Measurements from ENCODE around the gene YWHAG. TPM values are rescaled to one million over a fixed set of nuclear protein-coding genes. Genes with fewer than 3 reads are reported as not detected.

Gene YWHAG
- total and polyA plus RNA-seq, 2 of the 13 experiments (the other 11 are each of a cell fraction or from before 2014, with no cell fraction given), result 36.9 to 67.5 TPM

GRCh38 chr7:76383089-76383944 lies 24.5 kb upstream of the YWHAG start (continued):
- TF ChIP-seq ARID5B (CRISPR knock-in tag; IDR thresholded peaks at IDR 0.05), result no peak
- no peak for TF ChIP-seq PAX8 (CRISPR knock-in tag; IDR thresholded peaks at IDR 0.05; ENCODE audit: borderline replicate concordance)
- no peak for TF ChIP-seq ZNF652 (CRISPR knock-in tag; IDR thresholded peaks at IDR 0.05; ENCODE audit: borderline replicate concordance, low read depth)
- peak; percentile 42; the same call in 1 of the 2 replicates for TF ChIP-seq ZNF770 (CRISPR knock-in tag; IDR thresholded peaks at IDR 0.05)
- no peak for TF ChIP-seq PBX2 (CRISPR knock-in tag; IDR thresholded peaks at IDR 0.05)
- peak; percentile 25; the same call in 1 of the 2 replicates for TF ChIP-seq ZNF121 (CRISPR knock-in tag; IDR thresholded peaks at IDR 0.05)
- TF ChIP-seq HNF1A (IDR thresholded peaks at IDR 0.05; ENCODE audit: low read depth), result no peak
- TF ChIP-seq HNF1A (CRISPR knock-in tag; IDR thresholded peaks at IDR 0.05; ENCODE audit: borderline replicate concordance), result no peak
- TF ChIP-seq PHF5A (CRISPR knock-in tag; IDR thresholded peaks at IDR 0.05; ENCODE audit: low read depth, unreplicated experiment), result no peak
- TF ChIP-seq NFYC (CRISPR knock-in tag; IDR thresholded peaks at IDR 0.05), result peak; percentile 80
- no peak for TF ChIP-seq ZSCAN29 (CRISPR knock-in tag; conservative IDR thresholded peaks at IDR 0.05)
- TF ChIP-seq ZZZ3 (CRISPR knock-in tag; IDR thresholded peaks at IDR 0.05; ENCODE audit: borderline replicate concordance), result no peak
- TF ChIP-seq ZNF883 (CRISPR knock-in tag; IDR thresholded peaks at IDR 0.05; ENCODE audit: not compliant biosample characterization), result no peak
- no peak for TF ChIP-seq TFDP1 (CRISPR knock-in tag; IDR thresholded peaks at IDR 0.05; ENCODE audit: borderline replicate concordance)
- TF ChIP-seq ZNF234 (CRISPR knock-in tag; conservative IDR thresholded peaks at IDR 0.05), result no peak
- TF ChIP-seq NFYB (CRISPR knock-in tag; IDR thresholded peaks at IDR 0.05), result peak; percentile 79
